Activated CD8-positive, alpha-beta memory T cell treated with anti-CD3 and anti-CD28 coated beads, Interleukin-2, amount 50 U/mL, for 1 hour (primary cell): ENCODE results near the gene DHX35.
"Not testable (repeated sequence)": the region's sequence is repeated elsewhere in the genome, so short reads cannot be mapped to it uniquely, and the experiment has no call there.

Experiments used
- DNase-seq: peaks from one replicate; pipeline ENCODE4 v3.0.0-alpha.2; 2020; ENCODE audit errors: extremely low read depth

Gene DHX35

DNA sequence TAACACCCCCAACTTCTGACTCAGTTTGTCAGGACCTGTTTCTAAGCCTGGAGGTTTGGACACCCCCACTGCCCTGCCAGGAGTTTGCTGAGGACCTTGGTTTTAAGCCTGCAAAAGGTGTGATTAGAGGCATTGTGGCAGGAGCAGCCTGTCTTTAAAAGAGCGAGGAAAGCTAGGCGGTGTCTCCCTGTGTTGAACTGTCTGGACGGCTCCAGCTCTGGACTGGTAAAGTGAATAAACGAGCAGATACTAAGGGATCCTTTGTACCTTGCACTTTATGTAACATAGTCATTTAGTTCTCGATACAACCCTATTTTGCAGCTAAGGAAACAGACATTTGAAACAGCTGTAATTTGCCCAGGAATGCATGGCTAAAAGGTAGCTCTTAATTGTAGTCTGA is 21.5 kb upstream of the DHX35 start:
- DNase-seq, result no peak

DNA sequence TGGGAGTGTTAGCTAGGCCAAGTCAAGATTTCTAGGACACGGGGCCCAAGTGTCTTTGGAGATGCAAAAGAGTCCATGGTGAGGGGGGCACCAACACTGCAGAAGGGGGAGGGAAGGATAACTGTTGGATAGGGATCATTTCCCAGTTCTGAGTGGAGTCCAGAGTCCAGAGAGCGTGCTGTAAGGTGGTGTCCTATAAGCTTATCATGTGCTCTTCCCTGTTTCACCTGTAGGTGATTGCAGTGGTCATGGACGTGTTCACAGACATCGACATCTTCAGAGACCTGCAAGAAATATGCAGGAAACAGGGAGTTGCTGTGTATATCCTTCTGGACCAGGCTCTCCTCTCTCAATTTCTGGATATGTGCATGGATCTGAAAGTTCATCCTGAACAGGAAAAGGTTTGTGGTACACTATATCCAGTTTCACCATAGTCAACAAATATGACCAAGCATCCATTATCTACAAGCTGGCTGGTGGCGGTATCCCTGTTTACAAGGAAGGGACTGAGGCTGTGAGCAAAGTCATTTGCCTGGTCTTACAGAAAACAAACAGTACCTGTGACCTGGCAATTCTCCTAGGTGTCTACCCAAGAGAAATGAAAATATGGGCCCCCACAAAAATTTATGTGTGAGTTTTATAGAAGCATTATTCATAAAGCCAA is 20.3 kb upstream of the DHX35 start:
- DNase-seq, result no peak

- no peak for DNase-seq
These were observed 17.1 kb upstream of the DHX35 start for GRCh38 chr20:38945012-38945411.

DNA sequence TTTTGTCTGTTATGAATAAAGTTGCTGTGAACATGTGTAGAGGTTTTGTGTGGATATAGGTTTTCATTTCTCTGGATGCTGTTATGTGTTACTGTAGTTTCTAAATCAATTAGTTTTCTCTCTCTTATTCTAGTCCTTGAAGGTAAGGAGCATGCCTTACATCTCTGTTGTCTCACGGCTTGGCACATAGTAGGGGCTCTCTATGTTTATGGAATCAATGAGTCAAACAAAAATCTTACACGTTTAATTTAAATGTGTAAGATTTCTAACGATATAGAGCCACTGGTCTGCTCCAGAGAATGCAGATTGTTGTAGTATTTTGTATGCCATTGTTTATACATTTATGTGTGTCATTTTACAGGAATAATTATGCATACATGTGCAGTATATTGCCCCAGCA is 15.3 kb upstream of the DHX35 start:
- DNase-seq, result no peak

DNA sequence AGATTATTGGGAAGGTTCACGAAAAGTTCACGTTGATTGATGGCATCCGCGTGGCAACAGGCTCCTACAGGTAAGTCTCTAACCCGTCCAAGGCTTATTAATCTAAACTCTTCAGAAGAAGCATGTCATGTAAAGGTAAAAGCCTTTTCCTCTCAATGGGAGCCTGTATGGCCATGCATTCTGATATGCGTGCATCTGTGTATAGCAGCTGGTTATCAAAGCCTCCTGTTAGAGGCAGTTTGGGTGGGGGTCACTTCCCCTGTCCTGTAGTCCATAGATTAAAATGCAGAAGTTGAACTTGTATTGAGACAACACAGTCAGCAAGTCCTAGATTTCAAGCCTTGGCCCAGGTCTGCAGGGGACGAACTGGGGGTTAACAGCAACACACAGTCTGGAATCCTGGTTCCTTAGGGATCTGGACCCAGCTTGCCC is 14.2 kb upstream of the DHX35 start:
- DNase-seq, result no peak

GRCh38 chr20:38950254-38950653 is 11.9 kb upstream of the DHX35 start:
- no peak for DNase-seq

GRCh38 chr20:38951611-38952010 is 10.5 kb upstream of the DHX35 start:
- no peak for DNase-seq

GRCh38 chr20:38952153-38952552 is 10.0 kb upstream of the DHX35 start:
- no peak for DNase-seq

DNA sequence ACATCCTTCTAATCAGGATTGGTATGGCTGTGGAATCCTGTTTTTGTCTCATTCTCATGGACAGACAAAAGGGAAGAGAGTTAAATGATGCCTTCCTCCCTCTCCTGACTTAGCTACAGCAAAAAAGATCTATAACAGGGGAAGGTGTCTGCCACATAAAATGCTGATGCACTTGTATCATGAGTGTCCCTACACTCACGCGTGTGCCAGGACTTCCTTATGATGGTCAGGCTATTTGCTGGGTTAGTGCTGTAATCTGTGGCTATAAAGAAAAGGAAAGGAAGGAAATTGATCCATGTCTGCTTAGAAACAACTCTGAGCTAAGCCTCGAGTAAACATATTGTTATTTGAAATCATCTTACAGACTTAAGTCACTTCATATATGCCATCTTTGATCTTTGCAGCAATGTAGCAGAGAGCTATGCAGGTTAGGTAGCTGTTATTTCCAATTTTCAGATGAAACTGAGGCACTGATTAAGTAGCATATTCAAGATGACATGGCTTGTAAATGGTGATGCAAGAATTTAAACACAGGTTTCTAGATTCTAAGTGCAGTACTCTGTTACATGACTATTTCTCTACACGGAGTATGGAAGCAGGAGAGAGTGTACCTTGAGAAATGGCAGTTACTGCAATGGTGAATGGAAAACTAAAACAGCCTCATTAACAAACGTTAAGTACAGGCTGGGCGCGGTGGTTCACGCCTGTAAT is 8.4 kb upstream of the DHX35 start:
- DNase-seq, result no peak

DNA sequence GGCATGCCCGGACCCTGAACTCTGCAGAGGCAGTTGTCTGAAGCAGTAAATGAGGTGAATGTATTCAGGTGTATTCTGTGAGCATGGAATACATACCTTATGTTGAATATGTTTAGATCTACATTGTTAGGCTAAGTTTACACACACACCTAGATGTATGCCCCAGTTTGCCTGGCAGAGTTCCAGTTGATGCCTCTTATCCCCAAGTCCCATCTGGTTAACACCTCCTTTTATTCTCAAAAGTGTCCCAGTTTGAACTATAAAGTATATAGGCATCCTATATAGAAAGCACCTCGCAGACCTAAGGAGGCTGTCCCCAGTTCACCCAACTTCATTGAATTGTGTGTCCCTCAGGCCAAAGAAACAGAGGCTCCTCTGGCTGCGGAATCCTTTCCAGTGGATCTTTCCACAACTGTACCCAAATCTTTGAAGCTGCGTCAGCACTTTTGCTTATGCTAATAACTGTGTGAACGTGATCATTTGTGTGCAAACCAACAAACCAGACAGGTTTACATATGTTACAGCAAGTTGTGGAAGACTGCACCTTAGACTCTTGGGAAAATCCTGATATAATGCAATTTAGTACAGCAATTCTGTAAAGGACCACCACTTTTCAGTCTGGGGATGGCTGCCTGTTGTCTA is 4.8 kb upstream of the DHX35 start:
- no peak for DNase-seq

DNA sequence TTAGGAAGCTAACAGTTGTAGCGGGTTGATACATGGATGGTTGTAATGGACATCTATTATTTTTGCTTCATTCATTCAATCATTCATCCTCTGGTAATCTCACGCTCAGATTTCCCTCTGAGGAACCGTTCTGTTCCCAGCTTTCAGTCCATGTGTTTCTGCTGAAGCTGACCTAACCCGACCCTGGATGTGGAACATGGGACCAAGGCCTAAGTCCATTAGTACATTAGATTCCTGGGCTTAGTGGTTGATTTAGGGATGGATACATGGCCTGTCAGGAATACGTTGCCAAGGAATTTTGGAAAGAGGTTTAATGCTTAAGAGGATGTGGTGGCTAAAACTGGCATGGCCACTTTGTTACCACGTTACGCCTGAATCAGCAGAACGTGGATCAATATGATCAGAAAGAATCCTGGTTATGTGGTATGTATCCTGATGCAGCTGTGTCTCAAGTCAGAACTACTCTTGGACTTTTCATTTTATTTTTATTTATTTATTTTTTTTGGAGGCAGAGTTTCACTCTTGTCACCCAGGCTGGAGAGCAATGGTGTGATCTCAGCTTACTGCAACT is 4.1 kb upstream of the DHX35 start:
- DNase-seq, result no peak

DNA sequence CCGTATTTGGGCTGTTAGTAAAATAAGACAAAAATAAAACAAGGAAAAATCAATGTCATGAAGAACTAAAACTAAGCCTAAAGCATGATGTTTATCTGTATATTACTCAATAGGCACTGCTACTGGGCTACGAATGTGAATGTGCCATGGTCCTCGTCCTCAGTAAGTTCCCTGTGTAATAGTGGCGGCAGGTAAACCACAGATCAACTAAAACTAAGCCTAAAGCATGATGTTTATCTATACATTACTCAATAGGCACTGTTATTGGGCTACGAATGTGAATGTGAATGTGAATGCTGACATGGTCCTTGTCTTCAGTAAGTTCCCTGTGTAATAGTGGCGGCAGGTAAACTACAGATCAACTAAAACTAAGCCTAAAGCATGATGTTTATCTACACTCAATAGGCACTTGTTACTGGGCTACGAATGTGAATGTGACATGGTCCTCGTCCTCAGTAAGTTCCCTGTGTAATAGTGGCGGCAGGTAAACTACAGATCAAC is 1.9 kb upstream of the DHX35 start:
- not testable (repeated sequence) for DNase-seq

DNA sequence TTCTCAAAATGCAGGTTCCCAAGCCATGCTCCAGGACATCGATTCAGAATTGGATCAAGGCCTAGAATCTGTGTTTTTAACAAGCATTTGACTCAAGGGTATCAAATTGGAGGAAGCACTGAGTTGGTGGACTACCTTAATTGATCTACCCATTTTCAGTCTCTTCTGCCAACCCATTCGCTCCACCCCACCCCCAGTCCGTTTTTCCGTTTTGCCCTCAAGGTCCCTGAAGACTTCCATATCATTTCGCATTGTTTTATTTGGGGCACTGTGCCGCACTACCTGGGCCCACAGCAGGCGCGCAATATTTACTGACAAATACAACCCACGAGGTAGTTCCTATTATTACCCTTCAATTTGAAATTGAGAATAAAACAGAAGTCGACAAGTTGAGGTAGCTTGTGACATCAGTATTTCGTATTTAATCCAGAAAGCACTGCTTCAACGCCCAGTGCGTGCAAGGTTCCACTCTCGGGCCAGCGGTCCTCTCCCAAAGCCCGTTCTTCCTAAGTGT is 557 bp upstream of the DHX35 start:
- no peak for DNase-seq

GRCh38 chr20:38962928-38963401 is 821 bp downstream of the DHX35 start:
- no peak for DNase-seq

DNA sequence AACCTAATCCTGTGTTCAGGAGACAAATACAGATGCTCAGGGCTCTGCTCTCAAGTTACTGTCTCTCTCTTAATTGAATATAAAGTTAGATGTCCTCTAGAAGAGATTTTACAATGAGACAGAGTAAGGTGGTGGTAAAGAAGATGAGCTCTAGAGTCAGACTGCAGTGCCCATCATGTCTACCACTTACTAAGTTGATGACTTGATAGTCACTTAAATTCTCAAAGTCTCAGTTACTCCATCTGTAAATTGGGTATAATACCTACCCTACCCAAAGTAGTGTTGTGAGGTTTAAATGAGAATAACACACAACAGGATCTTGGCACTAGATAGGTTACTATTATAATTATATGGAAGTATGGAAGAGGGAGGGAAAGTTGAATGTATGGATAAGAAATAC is 1.6 kb downstream of the DHX35 start:
- no peak for DNase-seq

- no peak for DNase-seq
These were observed 3.1 kb downstream of the DHX35 start for GRCh38 chr20:38965264-38965663.

- DNase-seq, result no peak
These were observed 5.9 kb downstream of the DHX35 start for GRCh38 chr20:38968090-38968489.

DNA sequence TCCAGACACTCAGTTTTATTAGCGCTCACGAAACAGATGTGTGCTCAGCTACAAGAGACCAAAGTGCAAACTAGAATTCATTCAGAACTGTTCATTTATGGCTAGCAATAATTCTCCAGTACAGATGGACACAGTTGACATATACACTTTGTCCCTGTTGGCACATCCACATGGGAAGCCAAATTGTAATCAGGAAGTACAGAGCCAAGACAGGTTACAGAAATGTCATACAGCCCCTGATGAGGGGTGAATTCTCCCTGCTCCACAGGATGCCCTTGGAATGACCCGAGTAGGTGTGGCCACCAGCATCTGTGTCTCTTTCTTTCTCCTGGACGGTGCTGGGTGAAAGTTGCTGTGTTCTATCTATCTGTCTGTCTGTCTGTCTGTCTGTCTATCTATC is 7.6 kb downstream of the DHX35 start:
- DNase-seq, result no peak

- DNase-seq, result no peak
These were observed 8.2 kb downstream of the DHX35 start for GRCh38 chr20:38970302-38970701.

GRCh38 chr20:38973107-38973506 is 11.0 kb downstream of the DHX35 start:
- DNase-seq, result no peak

- DNase-seq, result no peak
These were observed 11.5 kb downstream of the DHX35 start for GRCh38 chr20:38973645-38974044.

- no peak for DNase-seq
These were observed 13.5 kb downstream of the DHX35 start for GRCh38 chr20:38975539-38976120.
